ENCODE measurements around the gene LYRM7.
"Not testable (repeated sequence)": the region's sequence is repeated elsewhere in the genome, so short reads cannot be mapped to it uniquely, and the experiment has no call there.

Gene LYRM7

DNA sequence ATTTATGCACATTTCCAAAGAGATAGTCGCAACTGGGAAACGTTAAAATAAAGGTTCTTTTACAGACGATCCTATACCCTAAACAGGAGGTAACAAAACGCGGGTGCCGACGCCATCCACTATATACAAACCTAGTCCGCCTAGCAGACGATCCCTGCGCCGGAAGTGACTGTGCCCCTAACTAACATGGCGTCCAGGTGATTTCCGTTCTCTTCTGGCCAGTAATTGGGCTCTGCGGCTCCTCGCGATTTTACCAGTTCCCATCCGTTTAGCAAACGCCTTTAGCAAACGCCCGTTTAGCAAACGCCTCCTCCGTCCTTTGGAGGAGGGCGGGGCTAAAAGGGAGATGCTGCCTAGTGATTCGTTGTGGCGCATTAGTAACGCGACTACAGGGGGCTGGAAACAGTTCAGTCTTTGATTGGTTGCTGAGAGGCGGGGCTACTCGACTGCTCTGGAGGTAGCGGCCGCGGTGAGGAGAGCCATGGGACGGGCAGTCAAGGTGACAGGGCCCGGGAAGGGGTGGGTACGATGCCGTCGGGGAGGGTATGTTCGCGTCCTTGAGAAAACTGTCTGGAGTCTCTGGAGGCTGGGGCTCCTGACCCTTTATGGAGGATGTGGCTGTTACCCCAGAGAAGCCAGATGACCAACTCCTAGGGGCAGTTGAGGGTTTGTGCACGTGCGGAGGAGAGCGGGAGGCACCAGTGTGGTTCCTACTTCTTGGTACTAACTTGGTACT, at the start of gene LYRM7:
LYRM7 (plus strand) TSS at position 405 of the 736 bp plus-strand sequence; CDS start at position 482, 77 bp downstream.
- DNase-seq: peak; percentile 99

DNA sequence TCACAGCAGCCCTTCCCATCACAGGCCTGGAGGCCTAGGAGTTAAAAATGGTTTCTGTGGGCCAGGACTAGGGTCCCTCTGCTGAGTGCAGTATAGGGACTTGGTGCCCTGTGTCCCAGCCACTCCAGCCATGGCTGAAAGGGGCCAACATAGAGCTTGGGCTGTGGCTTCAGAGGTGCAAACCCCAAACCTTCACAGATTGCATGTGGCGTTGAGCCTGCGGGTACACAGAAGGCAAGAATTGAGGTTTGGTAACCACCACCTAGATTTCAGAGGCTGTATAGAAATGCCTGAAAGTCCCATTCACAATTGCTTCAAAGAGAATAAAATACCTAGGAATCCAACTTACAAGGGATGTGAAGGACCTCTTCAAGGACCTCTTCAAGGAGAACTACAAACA, 43.5 kb upstream of the LYRM7 start:
- DNase-seq: not testable (repeated sequence)

DNA sequence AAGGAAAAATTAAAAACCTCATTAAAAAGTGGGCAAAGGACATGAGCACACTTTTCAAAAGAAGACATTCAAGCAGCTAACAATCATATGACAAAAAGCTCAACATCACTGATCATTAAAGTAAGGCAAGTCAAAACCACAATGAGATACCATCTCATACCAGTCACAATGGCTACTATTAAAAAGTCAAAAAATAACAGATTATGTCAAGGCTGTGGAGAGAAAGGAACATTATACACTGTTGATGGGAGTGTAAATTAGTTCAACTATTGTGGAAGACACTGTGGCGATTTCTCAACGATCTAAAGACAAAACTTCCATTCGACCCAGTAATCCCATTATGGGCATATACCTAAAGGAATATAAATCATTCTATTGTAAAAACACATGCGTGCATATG, 41.4 kb upstream of the LYRM7 start:
- DNase-seq: no peak

DNA sequence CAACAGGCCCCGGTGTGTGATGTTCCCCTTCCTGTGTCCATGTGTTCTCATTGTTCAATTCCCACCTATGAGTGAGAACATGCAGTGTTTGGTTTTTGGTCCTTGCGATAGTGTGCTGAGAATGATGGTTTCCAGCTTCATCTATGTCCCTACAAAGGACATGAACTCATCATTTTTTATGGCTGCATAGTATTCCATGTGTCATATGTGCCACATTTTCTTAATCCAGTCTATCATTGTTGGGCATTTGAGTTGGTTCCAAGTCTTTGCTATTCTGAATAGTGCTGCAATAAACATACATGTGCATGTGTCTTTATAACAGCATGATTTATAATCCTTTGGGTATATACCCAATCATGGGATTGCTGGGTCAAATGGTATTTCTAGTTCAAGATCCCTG, 37.7 kb upstream of the LYRM7 start:
- DNase-seq: not testable (repeated sequence)

DNA sequence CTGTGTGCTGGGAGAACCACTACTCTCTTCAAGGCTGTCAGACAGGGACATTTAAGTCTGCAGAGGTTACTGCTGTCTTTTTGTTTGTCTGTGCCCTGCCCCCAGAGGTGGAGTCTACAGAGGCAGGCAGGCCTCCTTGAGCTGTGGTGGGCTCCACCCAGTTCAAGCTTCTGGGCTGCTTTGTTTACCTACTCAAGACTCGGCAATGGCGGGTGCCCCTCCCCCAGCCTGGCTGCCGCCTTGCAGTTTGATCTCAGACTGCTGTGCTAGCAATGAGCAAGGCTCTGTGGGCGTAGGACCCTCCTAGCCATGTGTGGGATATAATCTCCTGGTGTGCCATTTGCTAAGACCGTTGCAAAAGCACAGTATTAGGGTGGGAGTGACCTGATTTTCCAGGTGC, 32.3 kb upstream of the LYRM7 start:
- DNase-seq: not testable (repeated sequence)

DNA sequence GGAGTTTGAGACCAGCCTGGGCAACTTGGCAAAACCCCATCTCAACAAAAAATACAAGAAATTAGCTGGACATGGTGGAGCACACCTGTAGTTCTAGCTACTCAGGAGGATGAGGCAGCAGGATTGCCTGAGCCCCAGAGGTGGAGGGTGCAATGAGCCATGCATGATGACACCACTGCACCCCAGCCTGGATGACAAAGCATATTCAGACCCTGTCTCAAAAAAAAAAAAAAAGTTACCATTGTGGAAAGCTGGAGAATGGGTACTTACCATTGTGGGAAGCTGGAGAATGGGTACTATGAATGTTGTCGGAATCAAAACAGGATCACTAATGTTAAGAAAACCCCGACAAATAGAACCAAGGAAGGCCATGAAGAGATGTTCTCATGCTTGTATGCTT, 31.4 kb upstream of the LYRM7 start:
- DNase-seq: no peak

DNA sequence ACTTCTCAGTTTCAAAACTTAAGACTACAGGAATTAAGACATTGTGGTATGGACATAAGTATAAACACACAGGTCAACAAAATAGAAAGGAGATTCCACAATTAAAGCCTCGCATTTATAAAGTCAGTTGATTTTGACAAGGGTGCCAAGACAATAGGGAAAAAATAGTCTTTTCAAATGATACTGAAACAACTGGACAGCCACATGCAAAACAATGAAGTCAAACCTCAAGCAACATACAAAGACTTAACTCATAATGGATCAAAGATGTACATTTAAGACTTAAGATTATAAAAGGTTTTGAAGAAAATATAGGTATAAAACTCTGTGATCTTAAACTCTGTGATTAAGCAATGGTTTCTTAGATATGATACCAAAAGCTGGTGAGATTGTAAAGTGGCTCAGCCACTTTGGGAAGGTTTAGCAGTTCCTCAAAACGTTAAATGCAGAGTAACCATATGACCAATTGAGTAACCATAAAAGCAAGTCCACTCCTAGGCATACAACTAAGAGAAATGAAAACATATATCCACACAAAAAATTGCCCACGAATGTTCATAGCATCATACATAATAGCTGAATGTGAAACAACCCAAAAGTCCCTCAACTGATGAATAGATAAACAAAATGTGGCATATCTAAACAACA, 27.6 kb upstream of the LYRM7 start:
- DNase-seq: no peak

DNA sequence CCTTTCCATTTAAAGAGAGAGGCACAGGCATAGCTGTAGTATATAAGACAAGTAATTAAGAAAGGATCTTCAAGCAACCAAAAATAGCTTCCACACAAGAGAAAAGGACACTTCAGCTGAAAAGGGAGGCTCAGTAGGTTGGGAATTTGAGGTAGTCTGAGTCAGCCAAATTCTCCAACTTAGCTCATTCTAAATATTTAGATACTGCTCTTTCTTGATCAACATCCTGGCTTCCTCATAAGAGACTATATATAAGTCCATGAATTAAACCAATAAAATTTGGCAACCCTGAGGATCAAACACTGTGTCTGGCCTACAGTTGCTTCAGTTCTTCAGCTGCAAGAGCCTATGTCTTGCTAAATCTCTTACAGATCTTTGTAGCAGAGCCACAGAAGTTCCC, 23.5 kb upstream of the LYRM7 start:
- DNase-seq: no peak

DNA sequence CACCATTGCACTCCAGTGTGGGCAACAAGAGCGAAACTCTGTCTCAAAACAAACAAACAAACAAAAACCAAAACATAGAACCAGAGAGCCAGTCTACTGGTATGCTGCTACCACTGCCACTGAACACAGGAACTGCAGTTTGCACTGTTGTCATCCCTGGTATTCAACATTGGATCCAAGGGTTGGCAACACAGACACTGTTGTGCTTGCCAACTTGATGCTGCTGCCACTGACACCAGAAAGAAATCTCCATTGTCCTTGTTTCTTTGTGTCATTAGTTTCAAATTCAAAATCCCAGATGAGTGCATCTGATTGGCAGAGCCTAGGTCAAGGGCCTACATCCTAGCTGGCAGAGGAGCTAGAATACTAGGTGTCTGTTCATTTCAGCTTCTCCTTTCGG, 21.9 kb upstream of the LYRM7 start:
- no peak for DNase-seq

DNA sequence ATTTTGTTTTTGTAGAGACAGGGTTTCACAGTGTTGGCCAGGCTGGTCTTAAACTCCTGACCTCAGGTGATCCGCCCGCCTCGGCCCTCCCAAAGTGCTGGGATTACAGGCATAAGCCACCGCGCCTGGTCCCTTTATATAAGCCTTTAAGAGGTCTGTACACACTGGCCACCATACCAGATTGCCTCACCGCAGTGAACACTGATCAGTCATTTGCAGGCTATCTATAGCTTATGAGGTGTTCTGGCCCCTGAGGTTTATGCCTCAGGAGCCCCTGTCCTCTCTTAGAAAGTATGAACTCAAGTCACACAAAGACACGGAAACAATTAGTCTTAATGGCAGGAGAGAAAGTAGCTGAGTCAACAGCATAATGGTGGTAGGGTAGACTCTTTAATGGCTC, 20.3 kb upstream of the LYRM7 start:
- no peak for DNase-seq

DNA sequence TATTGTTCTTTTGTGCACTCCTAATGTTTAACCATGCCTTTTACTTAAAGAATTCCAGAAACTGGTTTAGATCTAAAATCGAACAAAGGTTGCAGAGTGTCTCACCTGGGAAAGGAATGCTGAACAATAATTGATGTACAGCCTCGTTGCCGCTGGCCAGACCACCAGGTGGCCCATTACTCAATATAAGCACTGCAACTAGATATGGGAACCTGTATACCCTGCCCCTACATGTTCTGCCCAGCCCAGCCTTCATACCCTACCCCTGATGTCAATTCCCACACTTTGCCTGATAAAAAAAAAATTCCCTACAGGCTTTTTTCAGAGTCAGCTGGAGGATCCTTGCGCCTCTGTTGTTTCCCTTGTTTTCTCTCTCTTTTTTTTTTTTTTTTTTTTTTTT, 19.5 kb upstream of the LYRM7 start:
- DNase-seq: no peak

DNA sequence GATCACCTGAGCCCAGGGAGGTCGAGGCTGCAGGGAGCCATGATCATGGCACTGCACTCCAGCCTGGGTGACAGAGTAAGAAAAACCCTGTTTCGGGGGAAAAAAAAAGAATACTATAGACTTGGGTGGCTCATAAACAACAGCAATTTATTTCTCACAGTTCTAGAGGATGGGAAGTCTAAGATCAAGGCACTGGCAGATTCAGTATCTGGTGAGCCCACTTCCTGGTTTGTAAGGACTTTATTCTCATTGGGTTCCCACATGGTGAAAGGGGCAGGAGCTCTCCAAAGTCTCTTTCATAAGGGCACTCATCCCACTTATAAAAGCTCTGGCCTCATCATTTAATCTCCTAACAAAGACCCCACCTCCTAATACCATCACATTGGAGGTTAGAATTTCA, 14.4 kb upstream of the LYRM7 start:
- no peak for DNase-seq

DNA sequence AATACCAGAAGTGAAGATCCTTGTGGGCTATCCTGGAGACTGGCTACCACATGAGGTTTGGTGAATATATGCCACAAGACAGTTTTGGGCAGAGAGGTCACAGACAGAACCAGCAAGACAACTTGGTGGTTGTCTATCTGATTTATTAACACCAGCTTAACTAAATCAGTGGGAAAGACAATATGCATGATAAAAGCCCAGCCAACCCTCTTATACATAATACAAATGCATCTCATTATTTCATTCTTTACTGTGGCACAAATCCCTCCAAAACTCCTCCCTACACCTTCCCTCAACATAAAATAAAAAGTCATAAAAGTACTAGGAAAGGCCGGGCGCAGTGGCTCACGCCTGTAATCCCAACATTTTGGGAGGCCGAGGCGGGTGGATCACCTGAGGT, 13.8 kb upstream of the LYRM7 start:
- no peak for DNase-seq

DNA sequence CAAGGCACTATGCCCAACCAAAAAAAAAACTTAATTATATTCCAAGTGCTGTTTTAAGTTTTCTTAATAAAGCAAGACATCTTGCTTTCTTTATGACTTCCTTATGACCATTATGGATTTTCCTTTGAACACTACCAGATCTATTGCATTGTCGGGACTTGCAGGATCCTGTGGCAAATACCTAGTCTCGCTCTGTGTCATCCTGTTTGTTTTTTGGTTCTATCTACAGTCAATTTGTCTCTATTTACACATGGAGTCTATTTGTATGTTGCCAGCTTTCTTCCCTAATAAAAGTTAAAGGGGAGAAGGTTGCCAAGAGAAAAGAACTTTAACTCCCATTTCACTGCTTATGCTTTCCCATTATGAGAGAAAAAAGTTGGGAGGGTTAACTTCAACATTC, 10.6 kb upstream of the LYRM7 start:
- no peak for DNase-seq

DNA sequence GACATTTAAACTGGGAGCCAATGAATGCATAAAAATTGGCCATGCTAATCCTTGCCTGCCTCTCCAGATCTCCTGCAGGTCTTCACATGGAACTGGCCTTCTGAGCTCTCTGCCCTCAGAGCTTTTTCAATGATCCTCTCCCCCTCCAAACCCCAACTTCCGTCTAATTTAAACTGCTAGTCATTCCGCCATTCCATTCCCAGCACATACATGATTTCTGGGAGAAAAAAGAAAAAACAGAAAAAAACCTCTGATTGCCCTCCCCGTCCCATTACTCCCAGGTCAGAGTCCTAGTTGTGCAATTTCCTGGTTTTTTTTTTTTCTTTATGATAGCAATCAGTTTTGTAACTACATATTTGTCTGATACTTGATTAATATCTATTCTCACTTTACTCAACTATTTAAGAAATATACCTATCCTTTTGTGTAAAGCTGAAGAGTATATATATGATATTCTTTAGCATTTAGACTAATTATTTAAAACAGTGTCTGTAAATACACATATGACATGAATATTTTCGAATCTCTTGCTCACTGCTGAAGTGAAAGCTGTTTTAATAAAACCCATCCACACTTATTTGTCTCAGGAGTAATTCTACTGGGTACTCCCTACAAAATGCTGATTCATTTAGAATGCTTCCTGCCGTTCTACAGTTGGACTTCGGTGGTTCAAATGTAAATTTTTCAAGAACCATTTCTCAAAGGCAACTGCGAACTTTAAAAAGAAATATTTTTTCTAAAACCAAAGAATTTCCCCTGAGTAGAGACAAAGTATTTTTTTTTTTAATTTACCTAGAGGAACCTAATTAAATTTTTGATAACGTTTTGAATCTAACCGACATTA, 7.2 kb upstream of the LYRM7 start:
- DNase-seq: no peak

DNA sequence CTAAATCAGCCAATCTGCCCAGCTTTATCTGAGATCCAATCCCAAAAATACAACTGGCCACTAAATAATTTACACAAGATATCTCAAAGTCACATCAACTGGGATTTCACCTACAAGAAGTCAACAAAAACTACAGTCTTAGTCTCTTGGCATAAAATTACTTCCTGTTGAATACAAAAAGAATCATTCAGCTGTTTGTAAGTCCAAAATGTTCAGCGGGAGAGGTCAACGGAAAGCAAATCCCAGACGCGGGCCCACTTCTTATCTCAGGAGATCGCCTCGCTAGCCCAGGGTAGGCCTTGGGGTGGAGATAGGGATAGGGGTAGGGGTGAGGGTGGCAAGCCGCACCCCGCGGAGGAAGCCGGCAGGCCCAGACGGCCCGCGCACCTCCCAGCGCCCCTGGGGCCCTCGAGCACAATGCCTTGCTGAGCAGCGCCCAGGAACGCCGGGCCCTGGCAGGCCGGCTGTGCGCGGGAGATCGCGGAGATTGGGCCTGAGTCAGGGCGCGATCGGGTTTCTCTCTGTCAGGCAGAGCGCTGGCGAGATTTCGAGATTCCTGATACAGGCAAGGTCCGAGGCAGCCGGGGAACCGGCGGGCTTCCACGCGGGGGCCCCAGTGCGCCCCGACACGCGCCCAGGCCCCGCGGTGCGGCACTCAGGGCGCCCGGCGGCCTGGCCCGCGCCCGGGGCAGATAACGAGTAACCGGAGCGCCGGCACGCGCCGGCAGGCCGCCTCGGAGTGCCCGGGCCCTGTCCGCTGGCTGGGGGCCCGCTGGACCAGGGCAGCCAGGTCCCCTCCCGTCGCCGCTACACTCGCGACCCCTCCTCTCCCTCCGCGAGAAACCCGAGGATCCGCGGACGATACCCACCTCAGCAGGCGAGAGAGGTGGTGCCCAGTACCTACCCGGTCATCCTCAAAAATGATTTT, 6.3 kb upstream of the LYRM7 start:
- DNase-seq: peak; percentile 21

DNA sequence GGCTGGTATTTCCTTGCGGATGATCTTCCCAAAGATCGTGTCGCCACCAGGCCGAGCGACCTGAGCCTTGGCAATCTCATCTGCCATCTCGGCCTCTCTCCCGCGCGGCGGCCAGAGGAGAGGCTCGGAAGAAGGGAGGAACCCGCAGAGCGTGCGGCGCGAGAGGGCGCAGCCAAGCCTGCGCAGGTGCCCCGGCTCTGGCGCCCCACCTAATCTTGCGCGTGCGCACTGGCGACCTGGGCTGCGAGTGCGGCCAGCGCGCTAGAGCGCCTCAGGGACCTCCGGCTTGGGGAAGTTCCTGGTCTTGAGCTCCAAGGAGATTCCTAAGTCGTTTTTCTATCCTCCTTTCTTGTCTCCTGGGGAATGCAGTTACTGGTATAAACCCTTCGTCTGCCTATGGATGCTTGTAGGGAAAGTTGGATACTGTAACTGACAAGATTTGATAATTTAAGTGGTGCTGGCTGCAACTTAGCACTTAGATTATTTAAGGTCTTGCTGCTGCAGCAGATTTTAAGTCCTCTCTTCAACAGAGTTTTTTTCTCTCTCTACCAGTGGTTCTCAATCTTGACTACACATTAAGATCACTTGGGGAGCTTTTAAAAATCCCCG, 5.5 kb upstream of the LYRM7 start, which contains the start of gene HINT1:
HINT1 (minus strand) TSS at position 138 of the 609 bp plus-strand sequence; CDS start at position 87, 51 bp downstream.
- DNase-seq: peak; percentile 89

DNA sequence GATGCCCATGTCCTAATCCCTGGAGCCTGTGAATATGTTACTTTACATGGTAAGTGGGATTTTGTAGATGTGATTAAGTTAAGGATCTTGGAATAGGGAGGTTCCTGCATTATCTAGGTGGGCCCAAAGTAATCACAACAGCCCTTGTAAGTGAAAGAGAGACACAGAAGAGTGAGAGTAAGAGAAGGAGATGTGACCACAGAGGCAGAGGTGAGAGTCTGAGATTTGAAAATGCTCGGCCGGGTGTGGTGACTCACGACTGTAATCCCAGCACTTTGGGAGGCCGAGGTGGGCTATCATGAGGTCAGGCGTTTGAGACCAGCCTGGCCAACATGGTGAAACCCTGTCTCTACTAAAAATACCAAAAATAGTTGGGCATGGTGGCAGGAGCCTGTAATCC, 3.1 kb upstream of the LYRM7 start:
- DNase-seq: no peak

DNA sequence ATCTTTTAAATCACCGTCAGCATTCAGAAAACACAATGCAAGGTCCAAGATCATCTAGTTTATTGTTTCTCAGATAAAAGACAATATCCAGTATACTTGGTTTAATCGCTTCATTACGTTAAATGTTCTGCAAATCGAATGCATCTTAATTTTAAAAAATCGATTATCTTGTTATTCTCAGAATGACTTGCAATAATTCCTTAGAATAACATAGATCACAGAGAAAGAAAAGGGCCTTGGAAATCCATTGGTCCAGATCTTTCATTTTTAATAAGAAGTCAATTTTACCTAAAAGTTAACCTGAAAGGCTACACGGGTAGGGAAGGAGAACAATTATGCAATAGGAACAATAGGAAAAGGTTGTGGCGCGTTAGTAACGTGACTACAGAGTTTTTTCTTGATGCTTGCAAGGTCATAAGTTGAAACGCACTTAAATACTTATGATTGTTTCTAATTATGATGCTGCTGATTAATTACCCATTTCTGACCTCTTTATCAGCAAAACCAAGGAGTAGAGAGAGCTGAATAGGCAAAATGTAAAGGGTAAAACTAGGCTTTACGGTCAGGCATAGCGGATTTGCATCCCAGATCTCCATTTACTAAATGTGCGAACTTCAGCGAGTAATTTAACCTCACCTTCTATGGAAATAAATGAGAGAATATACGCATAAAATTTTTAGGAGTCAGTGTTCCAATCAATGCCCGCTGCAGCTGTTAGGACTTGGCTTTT, 769 bp upstream of the LYRM7 start:
- no peak for DNase-seq

DNA sequence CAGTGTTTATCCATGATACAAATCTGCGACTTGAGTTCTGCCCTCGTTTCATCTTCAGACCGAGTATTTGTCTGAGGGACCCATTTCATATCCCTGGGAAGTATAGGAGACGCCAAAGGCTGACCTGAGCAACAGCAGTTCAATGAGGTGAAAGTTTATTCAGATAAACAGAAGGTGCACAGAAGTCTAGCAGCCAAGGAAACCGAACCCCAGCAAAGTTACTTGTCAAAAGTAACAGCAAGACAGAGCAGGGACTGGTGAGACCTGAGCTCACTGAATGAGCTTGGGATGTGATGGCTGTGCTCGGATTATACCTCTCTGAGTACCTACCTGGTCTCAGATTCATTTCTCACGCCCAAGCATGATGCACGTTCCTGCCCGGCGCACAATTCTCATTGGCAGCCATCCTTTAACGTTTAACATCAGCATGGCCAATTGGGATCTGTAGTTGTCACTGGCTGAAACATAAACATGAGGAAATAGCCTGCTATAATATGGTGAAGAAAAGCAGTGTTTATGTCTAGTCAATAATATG, 599 bp downstream of the LYRM7 start:
- no peak for DNase-seq

DNA sequence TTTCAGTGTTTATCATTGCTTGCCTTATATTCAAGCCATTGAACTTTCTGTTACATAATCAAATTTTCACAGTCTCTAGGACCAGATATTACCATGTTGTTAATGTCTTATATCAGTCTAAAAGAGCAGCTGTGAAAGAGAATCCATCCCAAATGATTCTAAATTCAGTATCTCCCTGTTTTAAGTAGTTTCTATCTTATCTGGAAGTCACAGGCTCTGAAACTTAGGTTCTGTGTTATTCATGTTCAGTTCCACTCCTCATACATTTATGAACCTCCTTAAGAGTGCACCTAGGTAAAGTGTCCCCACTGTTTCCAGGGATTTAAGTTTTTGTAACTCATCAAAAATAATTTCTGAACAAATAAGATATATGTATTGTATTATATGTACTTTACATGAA, 9.7 kb downstream of the LYRM7 start:
- no peak for DNase-seq
